ENCODE results near the gene TRPV6. TPM values are rescaled to one million over a fixed set of nuclear protein-coding genes. Genes with fewer than 3 reads are reported as not detected.

Gene TRPV6
- total and polyA plus RNA-seq, 7 donors: under 0.01 TPM; not detected in 6

- 63 to 69% (median 66%) methylated on average over 3 of the region's 3 CpGs for WGBS, 3 donors
- intact Hi-C loops (cut with DNase I): no loop called here
These were observed 13.0 kb upstream of the TRPV6 start for GRCh38 chr7:142898377-142899170.

GRCh38 chr7:142897691-142898090, 12.1 kb upstream of the TRPV6 start:
- intact Hi-C loops (cut with DNase I): no loop called here
- TF ChIP-seq CTCF (IDR thresholded peaks at IDR 0.05): no peak
- H3K9me3 ChIP-seq: no peaks in the 10 kb centered on the region
- no peak overlapping the region for H3K4me3 ChIP-seq
- H3K36me3 ChIP-seq (ENCODE audit: insufficient read depth in 1 of 2, low read depth in 1 of 2): no peaks in the 10 kb centered on the region
- DNase-seq: no peak
- no peak for ATAC-seq
- no peaks in the 10 kb centered on the region for H3K4me1 ChIP-seq
- peaks cover 0 to 9% (median 1%) of the 10 kb centered on the region in 3 donors for H3K27me3 ChIP-seq (ENCODE audit: insufficient read depth in 3 of 3, low read length in 2 of 3)
- no peak overlapping the region for H3K27ac ChIP-seq
- WGBS, 3 donors: 80 to 85% (median 84%) methylated on average over 7 of the region's 7 CpGs

More at GRCh38 chr7:142898377-142899170, 13.0 kb upstream of the TRPV6 start:
- Histone ChIP-seq H3K27me3 (ENCODE audit: insufficient read depth in 3 of 3, low read length in 2 of 3) (peaks cover 0 to 9% (median 1%) of the 10 kb centered on the region in 3 donors), H3K4me1 (no peaks in the 10 kb centered on the region), H3K9me3 (no peaks in the 10 kb centered on the region), H3K27ac (no peak overlapping the region), H3K36me3 (ENCODE audit: insufficient read depth in 1 of 2, low read depth in 1 of 2) (no peaks in the 10 kb centered on the region), H3K4me3 (no peak overlapping the region)
- DNase-seq (no peak), ATAC-seq (no peak)
- no peak for TF ChIP-seq CTCF (IDR thresholded peaks at IDR 0.05)

GRCh38 chr7:142896741-142897379, 11.3 kb upstream of the TRPV6 start:
- H3K4me3 ChIP-seq: no peak overlapping the region
- no peak overlapping the region for H3K27ac ChIP-seq
- no peaks in the 10 kb centered on the region for H3K36me3 ChIP-seq (ENCODE audit: insufficient read depth in 1 of 2, low read depth in 1 of 2)
- H3K9me3 ChIP-seq: no peaks in the 10 kb centered on the region
- no peaks in the 10 kb centered on the region for H3K4me1 ChIP-seq
- no peak for TF ChIP-seq CTCF (IDR thresholded peaks at IDR 0.05)
- 67 to 74% (median 69%) methylated on average over 3 of the region's 3 CpGs for WGBS, 3 donors
- DNase-seq: no peak
- intact Hi-C loops (cut with DNase I): no loop called here
- no peak for ATAC-seq
- H3K27me3 ChIP-seq (ENCODE audit: insufficient read depth in 3 of 3, low read length in 2 of 3): peaks cover 0 to 9% (median 1%) of the 10 kb centered on the region in 3 donors

DNA sequence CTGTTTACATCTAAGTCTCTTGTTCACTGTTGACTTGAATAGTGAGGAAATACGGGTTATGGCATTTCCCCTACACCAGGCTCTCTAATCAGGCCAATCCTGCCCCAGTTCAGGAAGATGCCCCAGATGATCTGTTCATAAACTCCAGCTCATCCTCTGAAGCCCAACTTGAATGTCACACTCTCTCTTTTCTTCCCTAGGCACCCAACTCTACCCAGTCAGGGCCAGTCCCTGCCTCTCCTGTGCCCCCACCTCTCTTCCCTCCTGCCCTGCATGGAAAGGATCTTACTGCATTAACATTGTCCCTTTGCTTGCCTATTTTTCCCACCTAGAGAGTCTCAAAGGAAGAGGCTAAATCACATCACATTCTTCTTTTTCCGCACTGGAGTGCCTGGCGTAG, 10.6 kb upstream of the TRPV6 start:
- Histone ChIP-seq H3K36me3 (ENCODE audit: insufficient read depth in 1 of 2, low read depth in 1 of 2) (no peaks in the 10 kb centered on the region), H3K4me3 (no peak overlapping the region), H3K4me1 (no peaks in the 10 kb centered on the region), H3K9me3 (no peaks in the 10 kb centered on the region), H3K27me3 (ENCODE audit: insufficient read depth in 3 of 3, low read length in 2 of 3) (peaks cover 0 to 9% (median 1%) of the 10 kb centered on the region in 3 donors), H3K27ac (no peak overlapping the region)
- 82 to 85% (median 84%) methylated on average over 3 of the region's 3 CpGs for WGBS, 3 donors
- intact Hi-C loops (cut with DNase I): no loop called here
- ATAC-seq: no peak
- no peak for DNase-seq
- TF ChIP-seq CTCF (IDR thresholded peaks at IDR 0.05): no peak

Measured in psoas muscle (tissue), 8 donors.